Measurements from ENCODE around the gene CRACDL. TPM values are rescaled to one million over a fixed set of nuclear protein-coding genes. Genes with fewer than 3 reads are reported as not detected.

CRACDL gene
- total and polyA plus RNA-seq, 2 donors (not counting 3 experiments of a cell fraction or from before 2014, with no cell fraction given): 0.92 to 6.3 TPM

- Histone ChIP-seq H3K4me2 (ENCODE audit: insufficient read depth, low read length) (no peak overlapping the region), H3K9me1 (replicated peaks; ENCODE audit: control insufficient read depth, extremely low read depth, insufficient read depth, low read length) (no peaks in the 10 kb centered on the region), H3K27ac (ENCODE audit: insufficient read depth, low read depth, low read length) (peak overlapping the region; percentile 32), H3K9me3 (replicated peaks; ENCODE audit: control insufficient read depth, insufficient read depth, low read length) (no peaks in the 10 kb centered on the region), H3K79me2 (ENCODE audit: control insufficient read depth, insufficient read depth, low read length) (no peaks in the 10 kb centered on the region), H3K36me3 (ENCODE audit: control insufficient read depth in 2 of 2, extremely low read depth in 1 of 2, insufficient read depth in 2 of 2, low read length in 2 of 2) (no peaks in the 10 kb centered on the region), H3K9ac (replicated peaks; ENCODE audit: extremely low read depth, insufficient read depth, low read length) (no peak overlapping the region), H3K4me3 (replicated peaks in 1 of 3; ENCODE audit: insufficient read depth in 1 of 3, low read depth in 1 of 3, low read length in 3 of 3) (no peak overlapping the region), H3K27me3 (ENCODE audit: control insufficient read depth in 2 of 2, insufficient read depth in 2 of 2, low read length in 2 of 2) (no peaks in the 10 kb centered on the region), H4K20me1 (replicated peaks; ENCODE audit: control insufficient read depth, extremely low read depth, insufficient read depth, low read length) (no peaks in the 10 kb centered on the region), H2AFZ (ENCODE audit: low read depth, low read length) (no peak overlapping the region), H3K4me1 (ENCODE audit: control insufficient read depth, extremely low read depth, insufficient read depth, low read length) (peaks cover 43% of the 10 kb centered on the region)
- no TSS peak for BruUV-seq (replicated peaks)
- TF ChIP-seq GATA2 (IDR thresholded peaks at IDR 0.05; ENCODE audit: insufficient read depth, insufficient read length, low read depth, low read length): no peak
- peak; percentile 38 for TF ChIP-seq FOS (IDR thresholded peaks at IDR 0.05; ENCODE audit: borderline replicate concordance, insufficient read depth, low read length)
- intact Hi-C loops (cut with micrococcal nuclease) (loop anchor here (10.0 kb wide), 1 partner anchor 187 kb away; no protein-coding TSS in a partner anchor), dilution Hi-C loops (cut with MboI; ENCODE audit: extremely low pct_ligation_motif_present, low sequenced_read_pairs) (no loop called here)
- ChIA-PET CTCF (no interaction called here), POLR2A (no interaction called here)
- FAIRE-seq (no peak), DNase-seq (ENCODE audit: low read depth, low spot score) (no peak)
These were observed 24.5 kb downstream of the CRACDL start for GRCh38 chr2:98911376-98912154.

- H3K4me3 ChIP-seq (replicated peaks in 1 of 3; ENCODE audit: insufficient read depth in 1 of 3, low read depth in 1 of 3, low read length in 3 of 3): no peak overlapping the region
- ChIA-PET CTCF (interaction anchor here (1.1 to 2.7 kb wide), 2 partner anchors 20 to 155 kb away, joined by 3 to 8 read pairs; no protein-coding TSS in a partner anchor), POLR2A (no interaction called here)
- DNase-seq (ENCODE audit: low read depth, low spot score) (no peak), FAIRE-seq (no peak)
- dilution Hi-C loops (cut with MboI; ENCODE audit: extremely low pct_ligation_motif_present, low sequenced_read_pairs): no loop called here
- H4K20me1 ChIP-seq (replicated peaks; ENCODE audit: control insufficient read depth, extremely low read depth, insufficient read depth, low read length): no peaks in the 10 kb centered on the region
- H2AFZ ChIP-seq (ENCODE audit: low read depth, low read length): no peak overlapping the region
- BruUV-seq (replicated peaks): no TSS peak
- H3K36me3 ChIP-seq (ENCODE audit: control insufficient read depth in 2 of 2, extremely low read depth in 1 of 2, insufficient read depth in 2 of 2, low read length in 2 of 2): no peaks in the 10 kb centered on the region
- no peak overlapping the region for H3K9ac ChIP-seq (replicated peaks; ENCODE audit: extremely low read depth, insufficient read depth, low read length)
- no peak for TF ChIP-seq JUN (IDR thresholded peaks at IDR 0.05; ENCODE audit: borderline replicate concordance, insufficient read depth, insufficient read length, low read depth)
- TF ChIP-seq FOS (IDR thresholded peaks at IDR 0.05; ENCODE audit: borderline replicate concordance, insufficient read depth, low read length): no peak
- TF ChIP-seq GATA2 (IDR thresholded peaks at IDR 0.05; ENCODE audit: insufficient read depth, insufficient read length, low read depth, low read length): no peak
- TF ChIP-seq MYC (IDR thresholded peaks at IDR 0.05; ENCODE audit: low read depth, low read length): no peak
- no peak for TF ChIP-seq POLR2A (IDR thresholded peaks at IDR 0.05; ENCODE audit: low read depth, low read length)
- no peak for TF ChIP-seq CTCF (IDR thresholded peaks at IDR 0.05; ENCODE audit: extremely low read depth in 1 of 2, insufficient read depth in 1 of 2, low read depth in 1 of 2, low read length in 2 of 2)
- no peak for TF ChIP-seq EZH2 (IDR thresholded peaks at IDR 0.05; ENCODE audit: borderline replicate concordance, low read depth, low read length, severe bottlenecking)
- TF ChIP-seq MAX (IDR thresholded peaks at IDR 0.05; ENCODE audit: insufficient read depth, insufficient read length): no peak
- TF ChIP-seq POLR2AphosphoS5 (IDR thresholded peaks at IDR 0.05; ENCODE audit: insufficient read depth, low read depth, low read length): no peak
- no peaks in the 10 kb centered on the region for H3K9me3 ChIP-seq (replicated peaks; ENCODE audit: control insufficient read depth, insufficient read depth, low read length)
- H3K79me2 ChIP-seq (ENCODE audit: control insufficient read depth, insufficient read depth, low read length): no peaks in the 10 kb centered on the region
- H3K4me2 ChIP-seq (ENCODE audit: insufficient read depth, low read length): no peak overlapping the region
- H3K27me3 ChIP-seq (ENCODE audit: control insufficient read depth in 2 of 2, insufficient read depth in 2 of 2, low read length in 2 of 2): no peaks in the 10 kb centered on the region
- no peaks in the 10 kb centered on the region for H3K9me1 ChIP-seq (replicated peaks; ENCODE audit: control insufficient read depth, extremely low read depth, insufficient read depth, low read length)
- peaks cover 38% of the 10 kb centered on the region for H3K4me1 ChIP-seq (ENCODE audit: control insufficient read depth, extremely low read depth, insufficient read depth, low read length)
- intact Hi-C loops (cut with micrococcal nuclease): loop anchor here (10.0 kb wide), 1 partner anchor 186 kb away; no protein-coding TSS in a partner anchor
- no peak overlapping the region for H3K27ac ChIP-seq (ENCODE audit: insufficient read depth, low read depth, low read length)
These were observed 25.0 kb downstream of the CRACDL start for GRCh38 chr2:98911126-98911375.
